ENCODE results near the gene GRB7. TPM values are rescaled to one million over a fixed set of nuclear protein-coding genes. Genes with fewer than 3 reads are reported as not detected.

The GRB7 gene
- total RNA-seq, 2 donors from 2014 or later, result 54.6 to 73.9 TPM

DNA sequence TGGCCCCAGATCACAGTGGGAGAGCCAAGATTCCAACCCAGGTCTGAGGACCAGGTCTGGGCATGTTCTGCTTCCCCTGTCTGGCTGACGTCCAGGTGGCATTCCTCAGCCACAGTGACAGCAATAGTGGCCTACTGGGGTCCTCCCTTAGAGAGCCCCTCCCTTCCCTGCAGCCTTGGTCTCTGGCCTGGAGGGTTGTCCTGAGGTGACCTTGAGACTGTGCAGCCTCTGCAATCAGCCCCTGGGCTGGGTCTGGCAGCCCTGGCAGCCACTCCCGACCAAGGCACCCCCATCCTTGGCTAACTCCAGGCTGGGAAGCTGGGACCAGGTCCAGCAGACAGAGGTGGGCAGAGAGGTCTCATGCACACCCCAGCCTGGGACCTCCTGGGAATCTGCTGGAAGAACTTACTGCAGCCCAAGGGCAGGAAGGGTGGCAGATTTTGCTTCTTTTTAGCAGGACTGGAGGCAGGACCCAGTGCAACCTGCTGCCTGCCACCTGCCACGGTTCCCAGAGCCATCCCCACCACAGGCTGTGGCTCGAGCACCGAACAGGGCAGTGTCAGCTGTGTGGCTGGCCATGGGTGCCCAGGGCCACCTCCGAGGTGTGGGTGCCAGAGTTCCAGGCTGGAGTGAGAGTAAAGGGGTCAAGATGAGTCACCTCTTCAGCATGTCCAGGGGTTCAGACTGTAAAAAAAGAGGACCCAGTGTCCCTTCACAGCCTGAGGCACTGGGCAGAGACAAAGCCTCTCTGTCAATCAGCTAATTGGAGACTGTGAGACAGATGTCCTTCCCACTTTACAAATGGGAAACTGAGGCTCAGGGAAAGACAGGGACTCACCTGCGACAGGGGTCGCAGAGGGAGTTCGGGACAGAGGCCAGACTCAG lies 12.6 kb downstream of the GRB7 start:
- H3K4me3 ChIP-seq (ENCODE audit: low read length), result no peak overlapping the region
- TF ChIP-seq, protein P1, sequence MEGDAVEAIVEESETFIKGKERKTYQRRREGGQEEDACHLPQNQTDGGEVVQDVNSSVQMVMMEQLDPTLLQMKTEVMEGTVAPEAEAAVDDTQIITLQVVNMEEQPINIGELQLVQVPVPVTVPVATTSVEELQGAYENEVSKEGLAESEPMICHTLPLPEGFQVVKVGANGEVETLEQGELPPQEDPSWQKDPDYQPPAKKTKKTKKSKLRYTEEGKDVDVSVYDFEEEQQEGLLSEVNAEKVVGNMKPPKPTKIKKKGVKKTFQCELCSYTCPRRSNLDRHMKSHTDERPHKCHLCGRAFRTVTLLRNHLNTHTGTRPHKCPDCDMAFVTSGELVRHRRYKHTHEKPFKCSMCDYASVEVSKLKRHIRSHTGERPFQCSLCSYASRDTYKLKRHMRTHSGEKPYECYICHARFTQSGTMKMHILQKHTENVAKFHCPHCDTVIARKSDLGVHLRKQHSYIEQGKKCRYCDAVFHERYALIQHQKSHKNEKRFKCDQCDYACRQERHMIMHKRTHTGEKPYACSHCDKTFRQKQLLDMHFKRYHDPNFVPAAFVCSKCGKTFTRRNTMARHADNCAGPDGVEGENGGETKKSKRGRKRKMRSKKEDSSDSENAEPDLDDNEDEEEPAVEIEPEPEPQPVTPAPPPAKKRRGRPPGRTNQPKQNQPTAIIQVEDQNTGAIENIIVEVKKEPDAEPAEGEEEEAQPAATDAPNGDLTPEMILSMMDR (conservative IDR thresholded peaks at IDR 0.05), result no peak
- peaks cover 3% of the 10 kb centered on the region for H3K4me1 ChIP-seq (ENCODE audit: control insufficient read depth, insufficient read depth, low read length)
- 84 to 89% methylated on average over 7 to 9 of the region's 9 CpGs for WGBS, 2 experiments (ENCODE audit: insufficient coverage in 1 of 2, insufficient read length in 1 of 2)
- H3K4me1 Mint-ChIP-seq, result peaks cover 9% of the 10 kb centered on the region
- no peak overlapping the region for H3K27ac ChIP-seq (ENCODE audit: low read depth, low read length)
- H3K9ac ChIP-seq (ENCODE audit: extremely low read depth, low read length, poor library complexity, severe bottlenecking), result no peak overlapping the region
- H3K27ac Mint-ChIP-seq, result no peak overlapping the region
- no peaks in the 10 kb centered on the region for H3K9me3 Mint-ChIP-seq
- peaks cover 2% of the 10 kb centered on the region for H3K36me3 ChIP-seq (ENCODE audit: control insufficient read depth, insufficient read depth, low read length)
- H3K36me3 Mint-ChIP-seq (ENCODE audit: low read depth), result peaks cover 19% of the 10 kb centered on the region
- no peaks in the 10 kb centered on the region for H3K27me3 ChIP-seq (ENCODE audit: control insufficient read depth, insufficient read depth, low read length, poor library complexity, severe bottlenecking)
- H3K4me3 Mint-ChIP-seq, result no peak overlapping the region
- DNase-seq, result peak; percentile 49
- no peaks in the 10 kb centered on the region for H3K27me3 Mint-ChIP-seq (ENCODE audit: insufficient read depth)
- no peaks in the 10 kb centered on the region for H3K9me3 ChIP-seq (ENCODE audit: control insufficient read depth, low read length)

DNA sequence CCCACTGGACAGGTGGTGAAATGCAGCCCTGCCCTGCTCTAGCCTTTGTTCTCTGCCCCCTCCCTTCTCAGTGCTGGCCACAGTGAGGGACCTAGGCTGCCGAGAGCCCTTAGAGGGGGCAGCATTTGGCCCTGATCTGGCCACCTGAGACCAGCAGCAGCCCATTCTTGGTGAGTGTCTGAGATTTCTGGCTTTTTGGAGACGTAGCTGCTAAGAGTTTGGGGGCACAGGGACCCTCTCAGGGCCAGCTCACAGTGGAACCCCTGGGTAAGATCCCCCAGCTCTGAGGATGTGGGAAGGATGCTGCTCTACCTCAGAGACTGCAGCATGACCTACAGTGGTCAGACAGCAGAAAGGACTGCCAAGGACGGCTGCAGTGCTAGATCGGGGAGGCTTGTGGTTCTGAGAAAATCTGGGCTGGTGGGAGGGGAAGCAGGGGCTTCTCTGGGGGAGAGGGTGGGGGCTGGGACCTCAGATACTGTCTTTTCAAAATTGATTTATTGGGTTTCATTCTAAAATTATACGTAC lies 13.3 kb downstream of the GRB7 start:
- H3K4me1 Mint-ChIP-seq, result peaks cover 15% of the 10 kb centered on the region
- no peak overlapping the region for H3K27ac ChIP-seq (ENCODE audit: low read depth, low read length)

DNA sequence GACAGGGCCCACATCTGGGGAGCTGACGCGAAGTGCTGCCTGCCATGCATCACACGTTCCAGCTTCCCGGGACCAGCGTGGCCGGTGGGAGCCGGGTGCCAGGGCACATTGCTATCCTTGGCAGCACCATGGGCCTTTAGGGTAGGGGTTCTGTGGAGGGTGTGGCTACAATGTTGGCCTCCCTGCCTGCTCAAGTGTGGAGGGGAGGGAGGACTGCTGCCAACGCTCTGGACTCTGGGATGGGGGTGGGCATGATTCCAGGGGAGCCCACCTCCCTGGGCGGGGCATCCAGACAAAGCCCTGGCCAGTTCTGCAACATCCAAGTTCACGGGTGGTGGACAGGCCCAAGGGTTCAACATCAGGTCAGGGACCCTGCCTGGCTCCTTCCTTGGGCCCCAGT lies 13.9 kb downstream of the GRB7 start:
- Mint-ChIP-seq H3K4me1 (peaks cover 19% of the 10 kb centered on the region), H3K27me3 (ENCODE audit: insufficient read depth) (no peaks in the 10 kb centered on the region), H3K4me3 (no peak overlapping the region), H3K9me3 (no peaks in the 10 kb centered on the region), H3K36me3 (ENCODE audit: low read depth) (peaks cover 12% of the 10 kb centered on the region), H3K27ac (no peak overlapping the region)
- H3K4me1 ChIP-seq (ENCODE audit: control insufficient read depth, insufficient read depth, low read length), result peaks cover 3% of the 10 kb centered on the region
- 90 to 94% methylated on average over 8 to 10 of the region's 10 CpGs for WGBS, 2 experiments (ENCODE audit: insufficient coverage in 1 of 2, insufficient read length in 1 of 2)
- H3K36me3 ChIP-seq (ENCODE audit: control insufficient read depth, insufficient read depth, low read length), result no peaks in the 10 kb centered on the region
- H3K27ac ChIP-seq (ENCODE audit: low read depth, low read length), result no peak overlapping the region
- H3K27me3 ChIP-seq (ENCODE audit: control insufficient read depth, insufficient read depth, low read length, poor library complexity, severe bottlenecking), result no peaks in the 10 kb centered on the region
- no peak overlapping the region for H3K9ac ChIP-seq (ENCODE audit: extremely low read depth, low read length, poor library complexity, severe bottlenecking)
- TF ChIP-seq, protein P1 (conservative IDR thresholded peaks at IDR 0.05), result no peak
- H3K9me3 ChIP-seq (ENCODE audit: control insufficient read depth, low read length), result no peaks in the 10 kb centered on the region
- H3K4me3 ChIP-seq (ENCODE audit: low read length), result no peak overlapping the region
- DNase-seq, result no peak

More for the DNA sequence above, 13.3 kb downstream of the GRB7 start:
- H3K36me3 Mint-ChIP-seq (ENCODE audit: low read depth), result peaks cover 17% of the 10 kb centered on the region
- H3K9ac ChIP-seq (ENCODE audit: extremely low read depth, low read length, poor library complexity, severe bottlenecking), result no peak overlapping the region
- no peaks in the 10 kb centered on the region for H3K27me3 ChIP-seq (ENCODE audit: control insufficient read depth, insufficient read depth, low read length, poor library complexity, severe bottlenecking)
- H3K4me3 Mint-ChIP-seq, result no peak overlapping the region
- 82 to 88% methylated on average over 3 to 5 of the region's 5 CpGs for WGBS, 2 experiments (ENCODE audit: insufficient coverage in 1 of 2, insufficient read length in 1 of 2)
- TF ChIP-seq, protein P1 (conservative IDR thresholded peaks at IDR 0.05), result no peak
- H3K4me1 ChIP-seq (ENCODE audit: control insufficient read depth, insufficient read depth, low read length), result peaks cover 3% of the 10 kb centered on the region
- H3K27me3 Mint-ChIP-seq (ENCODE audit: insufficient read depth), result no peaks in the 10 kb centered on the region
- H3K36me3 ChIP-seq (ENCODE audit: control insufficient read depth, insufficient read depth, low read length), result no peaks in the 10 kb centered on the region
- no peak overlapping the region for H3K4me3 ChIP-seq (ENCODE audit: low read length)
- no peak overlapping the region for H3K27ac Mint-ChIP-seq
- H3K9me3 Mint-ChIP-seq, result no peaks in the 10 kb centered on the region
- DNase-seq, result no peak
- no peaks in the 10 kb centered on the region for H3K9me3 ChIP-seq (ENCODE audit: control insufficient read depth, low read length)
